Activated CD4-positive, alpha-beta T cell treated with anti-CD3 and anti-CD28 coated beads, Interleukin-2, amount 50 U/mL, for 4 hours (primary cell): ENCODE data around the gene SPDYE6.
"Not testable (repeated sequence)": the region's sequence is repeated elsewhere in the genome, so short reads cannot be mapped to it uniquely, and the experiment has no call there.

Experiments
- DNase-seq, 2 experiments: peaks; one replicate each; pipeline ENCODE4 v3.0.0-alpha.2; 2020

Gene SPDYE6

GRCh38 chr7:102313997-102314780 is 42.1 kb downstream of the SPDYE6 start:
- no peak for DNase-seq

DNA sequence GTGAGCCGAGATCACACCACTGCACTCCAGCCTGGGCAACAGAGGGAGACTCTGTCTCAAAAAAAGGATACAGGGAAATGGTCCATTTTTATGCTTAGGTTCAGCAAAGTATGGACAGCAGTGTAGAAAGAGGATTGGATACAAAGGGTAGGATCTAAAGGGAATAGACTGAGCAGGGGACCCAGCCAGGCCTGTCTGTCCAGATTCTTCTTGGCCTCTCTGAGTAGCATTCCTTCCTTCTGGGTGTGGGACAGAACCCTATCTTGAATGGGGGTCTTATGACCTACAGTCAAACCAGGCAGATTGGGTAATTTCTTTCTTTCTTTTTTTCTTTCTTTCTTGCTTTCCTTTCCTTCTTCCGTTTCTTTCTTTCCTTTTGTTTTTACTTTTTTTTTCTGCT is 43.9 kb downstream of the SPDYE6 start:
- no peak for DNase-seq

- DNase-seq = no peak
These were observed 45.8 kb downstream of the SPDYE6 start for GRCh38 chr7:102310414-102310815.

- no peak for DNase-seq
These were observed 49.1 kb downstream of the SPDYE6 start for GRCh38 chr7:102306916-102307677.

DNA sequence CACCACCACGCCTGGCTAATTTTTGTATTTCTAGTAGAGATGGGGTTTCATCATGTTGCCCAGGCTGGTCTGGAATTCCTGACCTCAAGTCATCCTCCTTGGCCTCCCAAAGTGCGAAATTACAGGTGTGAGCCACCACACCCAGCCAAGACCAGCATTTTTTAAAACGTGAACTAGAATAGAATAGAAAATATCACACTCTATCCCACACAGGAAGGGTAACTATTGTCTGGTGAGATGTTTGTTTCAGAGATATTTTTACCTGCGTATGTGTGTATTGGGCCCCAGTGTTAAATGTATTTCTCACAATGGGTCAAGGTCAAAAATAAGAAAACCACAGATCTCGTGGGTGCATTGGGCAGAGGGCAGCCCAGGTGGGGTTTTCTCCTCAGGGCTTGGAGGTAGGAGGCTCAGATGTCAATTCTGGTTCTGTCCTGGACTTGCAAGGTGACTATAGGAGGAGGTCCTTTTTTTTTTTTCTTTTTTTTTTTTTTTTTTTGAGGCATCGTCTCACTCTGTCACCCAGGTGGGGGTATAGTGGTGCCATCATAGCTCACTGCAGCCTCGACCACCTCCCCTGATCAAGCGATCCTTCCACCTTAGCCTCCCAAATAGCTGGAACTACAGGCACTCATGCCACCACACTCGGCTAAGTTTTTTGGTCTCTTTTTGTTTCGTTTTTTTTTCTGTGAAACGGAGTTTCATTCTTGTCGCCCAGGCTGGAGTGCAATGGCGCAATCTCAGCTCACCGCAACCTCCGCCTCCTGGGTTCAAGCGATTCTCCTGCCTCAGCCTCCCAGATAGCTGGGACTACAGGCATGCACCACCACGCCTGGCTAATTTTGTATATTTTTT is 50.6 kb downstream of the SPDYE6 start:
- no peak for DNase-seq

GRCh38 chr7:102304668-102305067 is 51.6 kb downstream of the SPDYE6 start:
- DNase-seq = no peak

GRCh38 chr7:102303669-102304422 is 52.4 kb downstream of the SPDYE6 start:
- DNase-seq = no peak

DNA sequence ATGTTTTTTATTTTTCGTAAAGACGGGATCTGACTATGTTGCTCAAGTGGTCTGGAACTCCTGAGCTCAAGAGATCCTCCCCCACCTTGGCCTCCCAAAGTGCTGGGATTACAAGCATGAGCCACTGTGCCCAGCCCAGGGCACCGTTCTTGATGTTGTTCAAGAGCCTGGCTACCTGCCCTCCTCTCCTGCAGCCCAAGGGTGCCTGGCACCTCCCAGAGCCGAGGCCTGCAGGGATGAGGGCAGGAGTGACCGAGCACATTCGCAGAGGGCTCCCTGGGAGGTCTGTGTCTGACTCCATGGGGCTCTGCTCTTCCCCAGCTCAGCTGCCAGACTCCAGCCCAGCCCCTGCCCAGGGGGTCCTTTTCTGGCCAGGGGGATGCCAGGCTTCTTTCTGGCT is 54.2 kb downstream of the SPDYE6 start:
- DNase-seq = no peak

DNA sequence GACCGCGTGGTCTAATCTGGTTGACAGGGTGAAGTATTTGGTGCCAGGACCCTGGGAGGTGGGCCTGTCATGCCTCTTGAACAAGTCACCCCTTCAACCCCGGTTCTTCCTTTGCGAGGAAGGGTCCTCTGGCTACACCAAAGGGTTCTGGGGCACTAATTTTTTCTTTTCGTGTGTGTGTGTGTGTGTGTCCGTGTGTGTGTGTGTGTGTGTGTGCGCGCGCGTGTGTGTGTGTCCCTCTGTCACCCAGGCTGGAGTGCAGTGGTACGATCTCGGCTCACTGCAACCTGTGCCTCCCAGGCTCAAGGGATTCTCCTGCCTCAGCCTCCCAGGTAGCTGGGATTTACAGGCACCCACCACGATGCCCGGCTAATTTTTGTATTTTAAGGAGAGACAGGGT is 54.9 kb downstream of the SPDYE6 start:
- not testable (repeated sequence) for DNase-seq

GRCh38 chr7:102300643-102301221 is 55.5 kb downstream of the SPDYE6 start:
- DNase-seq = no peak

DNA sequence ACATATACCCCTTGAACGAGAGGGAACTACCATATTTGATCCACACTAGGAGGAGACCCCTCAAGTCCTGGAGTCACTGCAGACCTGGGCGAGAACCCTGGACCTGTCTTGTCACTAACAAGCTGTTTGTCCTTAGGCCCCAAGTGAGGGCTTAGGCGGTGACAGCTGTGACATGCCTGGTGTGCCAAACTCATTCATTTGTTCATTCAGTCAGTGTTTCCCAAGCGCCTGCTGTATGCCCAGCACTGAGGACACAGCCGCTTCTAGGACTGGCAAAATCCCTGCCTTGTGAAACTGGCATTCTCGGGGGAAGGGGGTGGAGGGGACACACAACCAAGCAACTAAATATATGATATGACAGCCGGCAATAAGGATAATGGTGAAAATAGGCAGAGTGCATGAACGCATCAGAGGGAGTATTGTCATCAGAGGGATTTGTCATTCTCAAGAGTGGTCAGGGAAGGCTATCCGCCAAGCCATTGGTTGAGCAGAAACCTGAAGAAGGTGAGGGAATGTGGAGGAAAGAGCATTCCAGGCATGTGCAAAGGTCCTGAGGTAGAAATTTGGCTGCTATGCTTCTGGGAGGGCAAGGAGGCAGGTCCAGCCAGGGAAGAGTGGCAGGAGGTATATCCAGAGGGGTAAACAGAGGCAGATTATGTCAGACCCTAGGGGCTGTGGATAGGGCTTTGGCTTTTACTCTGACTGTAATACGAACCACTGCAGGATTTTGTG is 58.6 kb downstream of the SPDYE6 start:
- no peak for DNase-seq

DNA sequence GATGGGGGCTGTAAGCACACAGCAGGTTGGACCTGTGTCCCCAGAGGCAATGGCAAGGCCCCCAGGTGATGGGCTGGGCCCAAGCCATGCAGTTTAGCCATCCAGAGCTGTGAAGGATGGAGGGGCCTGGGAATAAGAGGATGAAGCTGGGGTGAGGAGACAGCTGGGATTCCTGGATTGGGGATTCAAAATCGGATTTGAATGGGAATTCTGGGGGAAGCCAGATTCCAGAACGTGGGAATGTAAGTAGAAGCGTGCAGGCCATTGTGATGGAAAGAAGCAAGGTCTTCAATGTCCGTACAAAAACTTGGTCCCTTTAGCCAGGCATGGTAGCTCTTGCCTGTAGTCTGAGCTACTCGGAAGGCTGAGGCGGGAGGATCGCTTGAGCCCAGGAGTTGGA is 59.7 kb downstream of the SPDYE6 start:
- DNase-seq = no peak

DNA sequence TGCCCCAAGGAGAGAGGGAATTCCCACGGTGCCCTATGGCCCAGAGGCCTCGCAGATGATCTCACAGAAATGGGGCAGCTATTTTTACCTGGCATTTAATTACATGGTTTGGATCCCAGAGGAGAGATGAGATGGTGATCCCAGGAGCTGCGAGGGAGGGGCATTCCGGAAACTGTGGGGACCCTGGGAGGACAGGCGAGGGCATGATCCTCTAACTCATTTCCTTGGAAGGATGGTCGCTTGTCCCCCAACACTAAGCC is 60.1 kb downstream of the SPDYE6 start:
- no peak for DNase-seq
